Common myeloid progenitor, CD34-positive (primary cell): Measurements from ENCODE around the gene FEZ2.

Experiments used
- CTCF ChIA-PET: fragments of 350-600 bp; sonication (Branson Sonifier 250); formaldehyde crosslinking; loops from one replicate; lab custom pipeline; 2021; ENCODE audit warnings: antibody characterized with exemption; lab: Charles Lee
- POLR2A ChIA-PET: fragments of 350-600 bp; sonication (Branson Sonifier 250); formaldehyde crosslinking; loops from one replicate; lab custom pipeline; 2021; ENCODE audit warnings: antibody characterized with exemption; lab: Charles Lee
- DNase-seq, 3 donors: peaks; one replicate each; pipeline versions ENCODE4 v3.0.0 to v3.0.0-alpha.2; 2013
- H3K27ac ChIP-seq, 2 experiments: 1 replicate in 1 of 2; 2 replicates in 1 of 2; pipeline ENCODE4 v1.7.0; 2013; ENCODE audit warnings: inconsistent platforms in 2 of 2, low read length in 2 of 2, mild to moderate bottlenecking in 2 of 2, low read depth in 1 of 2, moderate library complexity in 1 of 2; ENCODE audit not compliant: severe bottlenecking in 2 of 2, insufficient read depth in 1 of 2, poor library complexity in 1 of 2
- H3K27me3 ChIP-seq, 5 experiments: replicated peaks in 2 of 5; 1 replicate in 3 of 5; 2 replicates in 2 of 5; pipeline versions ENCODE4 v1.6.1 to v1.7.0; 2013; ENCODE audit warnings: low read length in 4 of 5, mild to moderate bottlenecking in 2 of 5, moderate library complexity in 2 of 5, inconsistent platforms in 1 of 5; ENCODE audit not compliant: insufficient read depth in 5 of 5, control insufficient read depth in 4 of 5
- H3K36me3 ChIP-seq, 4 experiments: 1 replicate in 2 of 4; 2 replicates in 2 of 4; pipeline versions ENCODE4 v1.6.1 to v1.7.0; 2013; ENCODE audit warnings: low read length in 3 of 4, control low read depth in 1 of 4, mild to moderate bottlenecking in 1 of 4; ENCODE audit not compliant: control insufficient read depth in 4 of 4, insufficient read depth in 4 of 4
- H3K4me1 ChIP-seq, 4 experiments: 1 replicate in 3 of 4; 2 replicates in 1 of 4; pipeline versions ENCODE4 v1.6.1 to v1.7.1; 2013; ENCODE audit warnings: low read length in 3 of 4, mild to moderate bottlenecking in 3 of 4, control low read depth in 1 of 4, inconsistent platforms in 1 of 4, moderate library complexity in 1 of 4; ENCODE audit not compliant: control insufficient read depth in 4 of 4, insufficient read depth in 4 of 4; ENCODE audit errors: control extremely low read depth in 1 of 4
- H3K4me3 ChIP-seq, 7 experiments: 1 replicate in 4 of 7; 2 replicates in 3 of 7; pipeline versions ENCODE4 v1.5.1 to v1.7.0; 2013; ENCODE audit warnings: mild to moderate bottlenecking in 7 of 7, low read length in 6 of 7, moderate library complexity in 6 of 7, inconsistent platforms in 2 of 7, low read depth in 2 of 7, control low read depth in 1 of 7; ENCODE audit not compliant: insufficient read depth in 4 of 7, control insufficient read depth in 1 of 7; ENCODE audit errors: extremely low read depth in 1 of 7
- H3K9me3 ChIP-seq, 5 experiments: 1 replicate in 4 of 5; 2 replicates in 1 of 5; pipeline versions ENCODE4 v1.6.1 to v1.7.1; 2013; ENCODE audit warnings: low read length in 4 of 5, mild to moderate bottlenecking in 2 of 5, inconsistent platforms in 1 of 5, low read depth in 1 of 5, moderate library complexity in 1 of 5; ENCODE audit not compliant: control insufficient read depth in 4 of 5, insufficient read depth in 2 of 5; ENCODE audit errors: control extremely low read depth in 1 of 5
- WGBS: methylation state at CpG from one replicate; pipeline ENCODE4 v1.1.5; 2013; ENCODE audit not compliant: insufficient coverage; 5-methylcytosine and 5-hydroxymethylcytosine counted together

Gene FEZ2

GRCh38 chr2:36579297-36579664 lies 18.7 kb downstream of the FEZ2 start:
- Histone ChIP-seq H3K27me3 (no peaks in the 10 kb centered on the region), H3K9me3 (no peaks in the 10 kb centered on the region), H3K36me3 (peaks cover 20 to 81% (median 59%) of the 10 kb centered on the region in 4 experiments), H3K4me3 (no peak overlapping the region), H3K27ac (no peak overlapping the region), H3K4me1 (no peaks in the 10 kb centered on the region)
- POLR2A ChIA-PET, result no interaction called here
- CTCF ChIA-PET, result interaction anchor here (1.6 kb wide), 1 partner anchor 10 kb away, joined by 3 read pairs; no protein-coding TSS in a partner anchor
- DNase-seq, result no peak

GRCh38 chr2:36578343-36579296 lies 19.3 kb downstream of the FEZ2 start:
- no peak for DNase-seq
- WGBS, result 98% methylated on average over 7 of the region's 10 CpGs
- ChIA-PET POLR2A (no interaction called here), CTCF (interaction anchor here (1.2 to 1.6 kb wide), 2 partner anchors 10 to 11 kb away, joined by 3 to 4 read pairs; no protein-coding TSS in a partner anchor)
- Histone ChIP-seq H3K27ac (no peak overlapping the region), H3K4me1 (no peaks in the 10 kb centered on the region), H3K36me3 (peaks cover 27 to 81% (median 56%) of the 10 kb centered on the region in 4 experiments), H3K27me3 (no peaks in the 10 kb centered on the region), H3K9me3 (no peaks in the 10 kb centered on the region), H3K4me3 (no peak overlapping the region)

DNA sequence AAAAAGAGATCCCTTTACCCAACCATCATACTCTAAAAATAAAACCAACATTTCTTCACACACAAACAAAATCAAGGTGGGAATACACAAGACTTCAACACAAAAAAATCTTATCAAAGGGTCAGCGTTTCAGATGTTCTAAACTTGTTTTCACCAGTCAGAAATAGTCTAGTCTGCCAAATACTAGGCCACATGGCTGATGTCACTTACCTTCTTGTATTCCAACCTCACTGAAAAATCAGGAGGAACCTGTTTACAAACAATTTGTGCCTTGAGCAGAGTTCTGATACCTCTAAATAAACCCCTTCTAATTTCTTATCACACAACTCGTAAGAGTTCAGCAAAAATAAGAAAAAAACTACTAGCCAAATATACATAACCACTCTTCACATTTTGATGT lies 20.1 kb downstream of the FEZ2 start:
- Histone ChIP-seq H3K27me3 (no peaks in the 10 kb centered on the region), H3K9me3 (no peaks in the 10 kb centered on the region), H3K36me3 (peaks cover 25 to 78% (median 52%) of the 10 kb centered on the region in 4 experiments), H3K4me1 (no peaks in the 10 kb centered on the region), H3K27ac (no peak overlapping the region), H3K4me3 (no peak overlapping the region)
- 100% methylated on average over 2 of the region's 2 CpGs for WGBS
- CTCF ChIA-PET, result interaction anchor here (1.2 to 1.6 kb wide), 2 partner anchors 9 to 12 kb away, joined by 3 to 4 read pairs; no protein-coding TSS in a partner anchor
- no peak for DNase-seq
- POLR2A ChIA-PET, result no interaction called here

DNA sequence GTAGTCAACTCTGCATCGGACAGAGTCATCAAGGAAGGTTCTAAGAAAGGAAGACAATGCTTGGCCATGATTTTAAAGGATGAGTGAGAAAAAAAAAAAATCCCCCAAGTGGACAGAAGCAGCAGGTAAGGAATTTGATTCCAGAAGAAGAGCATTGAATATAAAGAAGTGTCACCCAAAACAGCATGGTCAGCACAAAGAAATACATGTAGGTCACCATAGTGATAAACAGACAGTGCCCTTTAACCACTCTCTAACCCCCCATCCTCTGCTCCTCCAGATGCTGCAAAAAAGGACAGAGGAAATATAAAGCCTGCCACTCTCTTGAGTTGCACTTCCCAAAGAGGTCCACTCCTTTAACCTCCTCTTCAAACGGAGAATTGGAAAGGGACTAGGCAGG lies 23.4 kb downstream of the FEZ2 start:
- Histone ChIP-seq H3K36me3 (peaks cover 15 to 58% (median 37%) of the 10 kb centered on the region in 4 experiments), H3K27ac (no peak overlapping the region), H3K4me1 (no peaks in the 10 kb centered on the region), H3K9me3 (no peaks in the 10 kb centered on the region), H3K27me3 (no peaks in the 10 kb centered on the region), H3K4me3 (no peak overlapping the region)
- CTCF ChIA-PET, result no interaction called here
- POLR2A ChIA-PET, result no interaction called here
- 100% methylated on average over 1 of the region's 2 CpGs for WGBS
- no peak for DNase-seq

DNA sequence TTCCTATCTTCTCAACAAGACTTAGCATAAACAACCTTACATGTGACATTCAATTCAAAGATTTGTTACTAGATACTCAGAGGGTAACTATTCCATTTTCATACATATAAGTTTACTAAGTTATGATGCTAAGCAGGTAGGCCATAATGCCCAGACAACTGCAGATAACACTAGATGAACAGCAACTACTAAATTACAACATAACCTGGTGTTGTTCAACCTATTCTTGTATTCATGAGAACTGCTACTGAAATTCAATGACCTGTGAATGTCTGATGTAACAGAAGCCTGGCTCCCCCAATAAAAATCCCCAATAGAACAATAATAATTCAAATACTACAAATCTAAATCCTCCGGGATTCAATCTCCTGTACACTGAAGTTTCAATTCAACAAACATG lies 24.8 kb downstream of the FEZ2 start:
- WGBS, result no CpG with 5 or more reads among the region's 1 CpG
- DNase-seq, result no peak
- Histone ChIP-seq H3K36me3 (peaks cover 11 to 50% (median 26%) of the 10 kb centered on the region in 4 experiments), H3K4me3 (no peak overlapping the region), H3K4me1 (peaks cover 0 to 3% (median 0%) of the 10 kb centered on the region in 4 experiments), H3K9me3 (no peaks in the 10 kb centered on the region), H3K27me3 (no peaks in the 10 kb centered on the region), H3K27ac (no peak overlapping the region)
- CTCF ChIA-PET, result no interaction called here
- POLR2A ChIA-PET, result no interaction called here

- DNase-seq, result no peak
- Histone ChIP-seq H3K4me1 (peaks cover 0 to 3% (median 0%) of the 10 kb centered on the region in 4 experiments), H3K27me3 (no peaks in the 10 kb centered on the region), H3K27ac (no peak overlapping the region), H3K9me3 (no peaks in the 10 kb centered on the region), H3K36me3 (peaks cover 11 to 46% (median 23%) of the 10 kb centered on the region in 4 experiments), H3K4me3 (no peak overlapping the region)
- POLR2A ChIA-PET, result interaction anchor here (0.6 kb wide), 1 partner anchor 80 kb away, joined by 3 read pairs; no protein-coding TSS in a partner anchor
- CTCF ChIA-PET, result interaction anchor here (0.6 to 0.9 kb wide), 2 partner anchors 8 to 10 kb away, joined by 3 read pairs; no protein-coding TSS in a partner anchor
- no CpG with 5 or more reads among the region's 4 CpGs for WGBS
These were observed 25.3 kb downstream of the FEZ2 start for GRCh38 chr2:36572719-36573059.
